Vagina (tissue), 2 donors: ENCODE results near the gene KCND2.

Source experiments
- POLR2A ChIP-seq, 2 donors: fragments of 450-650 bp; IDR thresholded peaks; one replicate each; pipeline ENCODE4 v1.6.1; 2017; ENCODE audit warnings: antibody characterized with exemption in 2 of 2, mild to moderate bottlenecking in 2 of 2, moderate library complexity in 2 of 2
- POLR2AphosphoS5 ChIP-seq, 2 donors: sonication (generic); formaldehyde crosslinking; IDR thresholded peaks; one replicate each; pipeline ENCODE4 v1.9.0; 2017; ENCODE audit warnings: antibody characterized with exemption in 2 of 2, mild to moderate bottlenecking in 2 of 2, low read depth in 1 of 2; ENCODE audit not compliant: insufficient read depth in 1 of 2
- TF ChIP-seq, protein P1 (sequence below), 3 experiments: fragments of 450-650 bp in 2 of 3; fragments of 200-600 bp in 1 of 3; sonication (generic) in 1 of 3; IDR thresholded peaks; one replicate each; pipeline ENCODE4 v1.5.1; 2017 to 2019; ENCODE audit warnings: antibody characterized with exemption in 3 of 3, mild to moderate bottlenecking in 2 of 3, moderate library complexity in 2 of 3

DNA sequence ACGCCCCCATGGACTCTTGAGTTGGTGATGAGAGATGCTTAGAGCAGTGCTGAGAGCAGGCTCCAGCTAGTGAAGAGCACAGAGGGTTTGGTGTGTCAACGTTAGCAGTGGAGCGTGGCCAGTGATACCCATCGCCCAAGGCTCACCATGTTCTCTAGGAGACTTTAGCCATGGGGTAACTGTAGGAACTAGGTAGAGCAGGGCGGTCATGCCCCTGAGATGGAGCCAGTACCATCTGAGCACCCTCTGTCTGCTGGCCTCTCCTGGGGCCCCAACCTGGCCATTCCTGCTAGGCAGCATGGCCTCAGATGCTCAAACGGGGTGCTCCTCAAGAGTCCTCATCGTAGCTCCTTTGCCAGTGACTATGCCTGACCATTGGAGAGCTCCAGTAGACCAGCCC, 179.7 kb downstream of the KCND2 start:
- TF ChIP-seq, protein P1, sequence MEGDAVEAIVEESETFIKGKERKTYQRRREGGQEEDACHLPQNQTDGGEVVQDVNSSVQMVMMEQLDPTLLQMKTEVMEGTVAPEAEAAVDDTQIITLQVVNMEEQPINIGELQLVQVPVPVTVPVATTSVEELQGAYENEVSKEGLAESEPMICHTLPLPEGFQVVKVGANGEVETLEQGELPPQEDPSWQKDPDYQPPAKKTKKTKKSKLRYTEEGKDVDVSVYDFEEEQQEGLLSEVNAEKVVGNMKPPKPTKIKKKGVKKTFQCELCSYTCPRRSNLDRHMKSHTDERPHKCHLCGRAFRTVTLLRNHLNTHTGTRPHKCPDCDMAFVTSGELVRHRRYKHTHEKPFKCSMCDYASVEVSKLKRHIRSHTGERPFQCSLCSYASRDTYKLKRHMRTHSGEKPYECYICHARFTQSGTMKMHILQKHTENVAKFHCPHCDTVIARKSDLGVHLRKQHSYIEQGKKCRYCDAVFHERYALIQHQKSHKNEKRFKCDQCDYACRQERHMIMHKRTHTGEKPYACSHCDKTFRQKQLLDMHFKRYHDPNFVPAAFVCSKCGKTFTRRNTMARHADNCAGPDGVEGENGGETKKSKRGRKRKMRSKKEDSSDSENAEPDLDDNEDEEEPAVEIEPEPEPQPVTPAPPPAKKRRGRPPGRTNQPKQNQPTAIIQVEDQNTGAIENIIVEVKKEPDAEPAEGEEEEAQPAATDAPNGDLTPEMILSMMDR (IDR thresholded peaks at IDR 0.05) = no peak
- TF ChIP-seq POLR2AphosphoS5 (IDR thresholded peaks at IDR 0.05; ENCODE audit: insufficient read depth in 1 of 2, low read depth in 1 of 2) (no peak), POLR2A (IDR thresholded peaks at IDR 0.05) (no peak)
